ENCODE results near the gene PLEKHO1.

GRCh38 chr1:150155413-150156071 is 5.8 kb downstream of the PLEKHO1 start:
- no peak for TF ChIP-seq GATA3 (IDR thresholded peaks at IDR 0.05; ENCODE audit: low read depth, low read length)
- no peak for TF ChIP-seq GATA2 (IDR thresholded peaks at IDR 0.05; ENCODE audit: low read depth, low read length)

Data from SH-SY5Y (cell line).